Sigmoid colon (tissue), 4 donors: Measurements from ENCODE around the gene MAML3.

ENCODE experiments used
- CTCF ChIP-seq, 4 experiments: fragments of 450-650 bp in 3 of 4; fragments of 200-600 bp in 1 of 4; IDR thresholded peaks; one replicate each; pipeline ENCODE4 v1.5.1; 2016 to 2019; ENCODE audit warnings: antibody characterized with exemption in 4 of 4, mild to moderate bottlenecking in 3 of 4, moderate library complexity in 2 of 4
- EP300 ChIP-seq, 4 donors: sonication (generic); formaldehyde crosslinking; IDR thresholded peaks; one replicate each; pipeline ENCODE4 v1.6.1; 2017; ENCODE audit warnings: antibody characterized with exemption in 4 of 4
- POLR2A ChIP-seq, 2 donors: fragments of 450-650 bp; IDR thresholded peaks; one replicate each; pipeline ENCODE4 v1.6.1; 2016; ENCODE audit warnings: antibody characterized with exemption in 2 of 2, mild to moderate bottlenecking in 2 of 2, moderate library complexity in 2 of 2
- POLR2AphosphoS5 ChIP-seq, 4 donors: sonication (generic); formaldehyde crosslinking; IDR thresholded peaks; one replicate each; pipeline ENCODE4 v1.6.1; 2017; ENCODE audit warnings: antibody characterized with exemption in 4 of 4

- no peak for TF ChIP-seq POLR2AphosphoS5 (IDR thresholded peaks at IDR 0.05)
- TF ChIP-seq CTCF (IDR thresholded peaks at IDR 0.05): no peak
- no peak for TF ChIP-seq POLR2A (IDR thresholded peaks at IDR 0.05)
- TF ChIP-seq EP300 (IDR thresholded peaks at IDR 0.05): no peak
Observed at GRCh38 chr4:140005699-140006098, 148.3 kb downstream of the MAML3 start.
